Skeletal muscle tissue (tissue), 4 donors: ENCODE results near the gene KIF12. TPM values are rescaled to one million over a fixed set of nuclear protein-coding genes. Genes with fewer than 3 reads are reported as not detected.

Experiments used
- H3K27ac ChIP-seq: one replicate; pipeline ENCODE4 v1.7.0; 2013; ENCODE audit warnings: mild to moderate bottlenecking, low read depth, low read length, inconsistent platforms
- H3K27me3 ChIP-seq, 3 donors: one replicate each; pipeline ENCODE4 v1.7.0; 2013; ENCODE audit warnings: low read length in 3 of 3; ENCODE audit not compliant: control insufficient read depth in 3 of 3, insufficient read depth in 3 of 3
- H3K36me3 ChIP-seq, 3 donors: one replicate each; pipeline ENCODE4 v1.7.0; 2013; ENCODE audit warnings: low read length in 3 of 3; ENCODE audit not compliant: control insufficient read depth in 3 of 3, insufficient read depth in 3 of 3
- H3K4me1 ChIP-seq, 3 donors: one replicate each; pipeline ENCODE4 v1.7.0; 2013; ENCODE audit warnings: low read length in 3 of 3, mild to moderate bottlenecking in 3 of 3; ENCODE audit not compliant: control insufficient read depth in 3 of 3, insufficient read depth in 3 of 3
- H3K4me3 ChIP-seq, 3 donors: one replicate each; pipeline ENCODE4 v1.7.0; 2013; ENCODE audit warnings: low read length in 3 of 3
- H3K9ac ChIP-seq, 3 donors: one replicate each; pipeline ENCODE4 v1.7.0; 2013; ENCODE audit warnings: low read length in 3 of 3, mild to moderate bottlenecking in 3 of 3, moderate library complexity in 2 of 3, low read depth in 1 of 3
- H3K9me3 ChIP-seq, 3 donors: one replicate each; pipeline ENCODE4 v1.7.0; 2013; ENCODE audit warnings: low read length in 3 of 3; ENCODE audit not compliant: control insufficient read depth in 3 of 3
- total RNA-seq: library from RNA; depleted of rRNA; stranded (reverse); fragments of >200 nt; gene quantifications from one replicate; pipeline ENCODE4 v1.2.3, GENCODE V29; 2014
- donor health status: Osteomylitis.

The KIF12 gene
- total RNA-seq, 1 donor from 2014 or later, result not detected

DNA sequence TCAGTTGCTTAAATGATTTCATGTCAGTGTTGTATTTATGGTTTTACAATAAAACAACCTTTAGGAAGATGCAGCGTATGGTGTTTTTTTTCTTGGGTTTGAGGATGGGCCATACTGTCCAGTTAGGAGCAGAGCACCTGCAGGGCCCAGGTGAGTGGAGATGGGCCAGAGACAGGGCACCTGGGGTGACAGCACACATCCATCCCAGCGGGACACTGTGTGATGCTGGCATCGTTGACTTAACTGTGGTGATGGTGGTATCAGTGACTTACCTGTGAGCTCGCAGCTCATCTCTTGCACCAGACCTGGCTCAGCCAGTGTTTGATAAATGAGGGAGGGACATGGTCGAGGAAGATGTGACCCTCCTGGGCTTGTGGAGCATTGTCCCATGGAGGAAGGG, 42.6 kb downstream of the KIF12 start:
- H3K4me3 ChIP-seq, result no peak overlapping the region
- peaks cover 8 to 16% (median 10%) of the 10 kb centered on the region in 3 donors for H3K4me1 ChIP-seq
- H3K9me3 ChIP-seq, result no peaks in the 10 kb centered on the region
- H3K27me3 ChIP-seq, result no peaks in the 10 kb centered on the region
- peaks cover 0 to 12% (median 5%) of the 10 kb centered on the region in 3 donors for H3K36me3 ChIP-seq
- H3K27ac ChIP-seq, result no peak overlapping the region
- H3K9ac ChIP-seq, result no peak overlapping the region

DNA sequence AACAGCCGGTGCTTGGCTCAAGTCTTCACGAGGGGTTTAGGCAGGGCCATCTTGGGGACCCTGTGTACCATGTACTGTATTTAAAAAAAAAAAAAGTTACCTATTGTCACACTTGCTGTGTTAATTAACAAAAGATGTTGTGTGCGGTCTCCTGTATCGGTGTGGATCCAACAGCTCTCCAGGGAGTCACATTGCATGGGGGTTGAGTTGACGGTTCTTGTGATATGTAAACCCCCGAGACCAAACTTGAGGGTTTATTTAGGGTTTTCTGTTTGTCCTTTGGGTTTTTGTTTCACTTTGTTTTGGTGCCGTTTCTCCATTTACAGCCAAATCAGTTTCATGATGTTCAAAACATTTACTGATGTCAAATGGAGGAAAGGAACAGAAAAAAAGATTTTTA, 43.2 kb downstream of the KIF12 start:
- Histone ChIP-seq H3K4me1 (peaks cover 8 to 16% (median 10%) of the 10 kb centered on the region in 3 donors), H3K27me3 (no peaks in the 10 kb centered on the region), H3K9me3 (no peaks in the 10 kb centered on the region), H3K36me3 (peaks cover 0 to 17% (median 7%) of the 10 kb centered on the region in 3 donors), H3K9ac (no peak overlapping the region), H3K4me3 (no peak overlapping the region), H3K27ac (no peak overlapping the region)

DNA sequence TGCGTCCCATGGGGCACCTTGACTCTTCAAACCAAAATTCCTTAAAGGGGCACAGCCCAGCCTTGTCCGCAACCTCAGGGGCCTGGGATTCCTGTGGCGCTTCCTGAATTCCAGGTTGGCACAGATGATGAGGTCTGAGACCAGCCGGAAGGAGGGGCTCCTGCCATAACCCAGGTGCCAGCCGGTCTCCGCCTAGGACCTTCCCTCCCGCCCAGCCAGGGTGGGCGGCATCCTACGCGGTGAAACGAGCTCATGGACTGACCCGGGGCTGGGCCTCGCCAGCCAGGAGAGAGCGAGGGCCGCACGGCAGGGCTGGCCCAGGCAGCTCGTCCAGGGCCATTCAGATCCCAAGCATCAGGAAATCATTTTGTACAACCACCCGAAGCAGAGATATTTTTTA, 44.0 kb downstream of the KIF12 start:
- H3K4me1 ChIP-seq, result peaks cover 8 to 14% (median 10%) of the 10 kb centered on the region in 3 donors
- H3K27me3 ChIP-seq, result no peaks in the 10 kb centered on the region
- H3K4me3 ChIP-seq, result no peak overlapping the region
- no peak overlapping the region for H3K27ac ChIP-seq
- no peak overlapping the region for H3K9ac ChIP-seq
- H3K36me3 ChIP-seq, result peaks cover 5 to 23% (median 9%) of the 10 kb centered on the region in 3 donors
- no peaks in the 10 kb centered on the region for H3K9me3 ChIP-seq

GRCh38 chr9:114054191-114054690, 44.9 kb downstream of the KIF12 start:
- no peaks in the 10 kb centered on the region for H3K9me3 ChIP-seq
- H3K4me1 ChIP-seq, result peaks cover 3 to 6% (median 5%) of the 10 kb centered on the region in 3 donors
- no peaks in the 10 kb centered on the region for H3K27me3 ChIP-seq
- H3K36me3 ChIP-seq, result peaks cover 7 to 31% (median 16%) of the 10 kb centered on the region in 3 donors
- no peak overlapping the region for H3K9ac ChIP-seq
- no peak overlapping the region for H3K27ac ChIP-seq
- no peak overlapping the region for H3K4me3 ChIP-seq

- H3K4me3 ChIP-seq, result no peak overlapping the region
- peaks cover 15 to 39% (median 24%) of the 10 kb centered on the region in 3 donors for H3K36me3 ChIP-seq
- no peaks in the 10 kb centered on the region for H3K27me3 ChIP-seq
- H3K9ac ChIP-seq, result no peak overlapping the region
- no peaks in the 10 kb centered on the region for H3K4me1 ChIP-seq
- H3K9me3 ChIP-seq, result no peaks in the 10 kb centered on the region
- H3K27ac ChIP-seq, result no peak overlapping the region
Observed at GRCh38 chr9:114053246-114054005, 45.7 kb downstream of the KIF12 start.

GRCh38 chr9:114051706-114052105, 47.4 kb downstream of the KIF12 start:
- Histone ChIP-seq H3K9me3 (no peaks in the 10 kb centered on the region), H3K4me3 (no peak overlapping the region), H3K27ac (no peak overlapping the region), H3K4me1 (no peaks in the 10 kb centered on the region), H3K36me3 (peaks cover 25 to 43% (median 25%) of the 10 kb centered on the region in 3 donors), H3K27me3 (no peaks in the 10 kb centered on the region), H3K9ac (no peak overlapping the region)

GRCh38 chr9:114051281-114051680, 47.8 kb downstream of the KIF12 start:
- no peak overlapping the region for H3K4me3 ChIP-seq
- H3K27me3 ChIP-seq, result no peaks in the 10 kb centered on the region
- no peak overlapping the region for H3K27ac ChIP-seq
- H3K36me3 ChIP-seq, result peaks cover 25 to 41% (median 25%) of the 10 kb centered on the region in 3 donors
- no peaks in the 10 kb centered on the region for H3K9me3 ChIP-seq
- H3K9ac ChIP-seq, result no peak overlapping the region
- no peaks in the 10 kb centered on the region for H3K4me1 ChIP-seq

DNA sequence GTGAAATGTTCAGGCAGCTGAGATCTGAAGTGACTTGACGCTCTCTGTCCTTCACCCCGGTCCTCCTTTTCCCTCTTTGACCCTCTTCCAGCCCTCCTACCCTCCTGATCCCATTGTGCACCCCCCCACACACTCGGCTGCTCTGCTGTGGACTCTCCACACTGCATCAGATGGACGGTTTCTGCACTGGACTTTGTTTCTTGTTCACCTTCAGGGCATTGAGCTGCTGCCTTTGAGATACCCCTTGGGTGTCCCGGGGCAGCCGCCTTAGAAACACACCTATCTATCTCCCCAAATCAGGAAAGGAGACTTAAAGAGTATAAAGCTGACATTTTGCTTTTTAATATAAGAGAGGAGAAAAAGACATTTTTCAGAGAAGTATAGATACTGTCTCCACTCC, 48.4 kb downstream of the KIF12 start:
- no peaks in the 10 kb centered on the region for H3K27me3 ChIP-seq
- H3K4me3 ChIP-seq, result no peak overlapping the region
- no peak overlapping the region for H3K9ac ChIP-seq
- H3K36me3 ChIP-seq, result peaks cover 25 to 41% (median 25%) of the 10 kb centered on the region in 3 donors
- H3K27ac ChIP-seq, result no peak overlapping the region
- H3K9me3 ChIP-seq, result no peaks in the 10 kb centered on the region
- no peaks in the 10 kb centered on the region for H3K4me1 ChIP-seq

- no peak overlapping the region for H3K9ac ChIP-seq
- H3K4me1 ChIP-seq, result no peaks in the 10 kb centered on the region
- no peaks in the 10 kb centered on the region for H3K27me3 ChIP-seq
- no peak overlapping the region for H3K4me3 ChIP-seq
- H3K9me3 ChIP-seq, result no peaks in the 10 kb centered on the region
- no peak overlapping the region for H3K27ac ChIP-seq
- H3K36me3 ChIP-seq, result peaks cover 25 to 41% (median 25%) of the 10 kb centered on the region in 3 donors
Observed at GRCh38 chr9:114050226-114050568, 48.9 kb downstream of the KIF12 start.

GRCh38 chr9:114049441-114050225, 49.5 kb downstream of the KIF12 start:
- H3K27ac ChIP-seq, result no peak overlapping the region
- H3K4me3 ChIP-seq, result no peak overlapping the region
- H3K9me3 ChIP-seq, result no peaks in the 10 kb centered on the region
- H3K4me1 ChIP-seq, result no peaks in the 10 kb centered on the region
- H3K9ac ChIP-seq, result no peak overlapping the region
- H3K27me3 ChIP-seq, result no peaks in the 10 kb centered on the region
- H3K36me3 ChIP-seq, result peaks cover 25 to 41% (median 25%) of the 10 kb centered on the region in 3 donors
